Upper lobe of left lung (tissue), 6 donors: Measurements from ENCODE around the gene FAM174A. TPM values are rescaled to one million over a fixed set of nuclear protein-coding genes. Genes with fewer than 3 reads are reported as not detected.

Experiments used
- ATAC-seq, 2 donors: fragments of 200-7000 bp; cut with Tn5 transposase; one replicate each; pipeline ENCODE4 v1.9.1; 2022; ENCODE audit warnings: mild to moderate bottlenecking in 2 of 2, moderate library complexity in 2 of 2; ENCODE audit not compliant: low FRiP score in 2 of 2
- DNase-seq, 2 donors: peaks; one replicate each; pipeline ENCODE4 v3.0.0-alpha.2; 2019 to 2020
- H3K27ac ChIP-seq, 4 donors: fragments of 200-600 bp; sonication (generic); one replicate each; pipeline ENCODE4 v1.5.1; 2016 to 2019
- H3K27me3 ChIP-seq, 4 donors: fragments of 200-600 bp; sonication (generic); one replicate each; pipeline ENCODE4 v1.5.1; 2017 to 2019
- H3K36me3 ChIP-seq, 4 donors: fragments of 200-600 bp; sonication (generic); one replicate each; pipeline ENCODE4 v1.5.1; 2016 to 2019
- H3K4me1 ChIP-seq, 4 donors: fragments of 200-600 bp; sonication (generic); one replicate each; pipeline ENCODE4 v1.5.1; 2018 to 2019
- H3K4me3 ChIP-seq, 4 donors: fragments of 200-600 bp; sonication (generic); one replicate each; pipeline ENCODE4 v1.5.1; 2017 to 2019; ENCODE audit warnings: mild to moderate bottlenecking in 2 of 4, moderate library complexity in 1 of 4
- H3K9me3 ChIP-seq, 4 donors: fragments of 200-600 bp; sonication (generic); one replicate each; pipeline ENCODE4 v1.5.1; 2018 to 2019
- EP300 ChIP-seq, 4 donors: sonication (generic); formaldehyde crosslinking; IDR thresholded peaks; one replicate each; pipeline ENCODE4 v1.5.1; 2017; ENCODE audit warnings: antibody characterized with exemption in 4 of 4, control low read depth in 2 of 4
- POLR2A ChIP-seq, 4 donors: fragments of 450-650 bp; IDR thresholded peaks; one replicate each; pipeline ENCODE4 v1.5.1; 2016 to 2017; ENCODE audit warnings: antibody characterized with exemption in 4 of 4, mild to moderate bottlenecking in 2 of 4
- POLR2AphosphoS5 ChIP-seq, 2 donors: sonication (generic); formaldehyde crosslinking; IDR thresholded peaks; one replicate each; pipeline ENCODE4 v1.5.1; 2017; ENCODE audit warnings: antibody characterized with exemption in 2 of 2
- WGBS, 2 donors: methylation state at CpG; one replicate each; pipeline ENCODE4 v1.1.5; 2017 to 2018; 5-methylcytosine and 5-hydroxymethylcytosine counted together
- total RNA-seq, 6 donors: library from RNA; depleted of rRNA in 4 of 6; stranded (reverse); fragments of >200 nt in 4 of 6; gene quantifications; one replicate each; pipeline versions ENCODE4 v1.1.0 to v1.2.1, GENCODE V29; 2016 to 2021
- TF ChIP-seq, protein P1 (sequence below), 6 experiments: fragments of 450-650 bp in 4 of 6; fragments of 200-600 bp in 2 of 6; sonication (generic) in 2 of 6; IDR thresholded peaks; one replicate each; pipeline ENCODE4 v1.5.1; 2016 to 2019; ENCODE audit warnings: antibody characterized with exemption in 6 of 6
- donor health status: DM: no; HTN: no; CAD: no; lungs with moderate emphysema.
- donor health status: DM: no; HTN: yes; CAD: no; lungs with severe emphysema.

FAM174A gene
- total RNA-seq = 10 to 100 TPM; 24.3 to 93.0 (median 51.7) TPM

DNA sequence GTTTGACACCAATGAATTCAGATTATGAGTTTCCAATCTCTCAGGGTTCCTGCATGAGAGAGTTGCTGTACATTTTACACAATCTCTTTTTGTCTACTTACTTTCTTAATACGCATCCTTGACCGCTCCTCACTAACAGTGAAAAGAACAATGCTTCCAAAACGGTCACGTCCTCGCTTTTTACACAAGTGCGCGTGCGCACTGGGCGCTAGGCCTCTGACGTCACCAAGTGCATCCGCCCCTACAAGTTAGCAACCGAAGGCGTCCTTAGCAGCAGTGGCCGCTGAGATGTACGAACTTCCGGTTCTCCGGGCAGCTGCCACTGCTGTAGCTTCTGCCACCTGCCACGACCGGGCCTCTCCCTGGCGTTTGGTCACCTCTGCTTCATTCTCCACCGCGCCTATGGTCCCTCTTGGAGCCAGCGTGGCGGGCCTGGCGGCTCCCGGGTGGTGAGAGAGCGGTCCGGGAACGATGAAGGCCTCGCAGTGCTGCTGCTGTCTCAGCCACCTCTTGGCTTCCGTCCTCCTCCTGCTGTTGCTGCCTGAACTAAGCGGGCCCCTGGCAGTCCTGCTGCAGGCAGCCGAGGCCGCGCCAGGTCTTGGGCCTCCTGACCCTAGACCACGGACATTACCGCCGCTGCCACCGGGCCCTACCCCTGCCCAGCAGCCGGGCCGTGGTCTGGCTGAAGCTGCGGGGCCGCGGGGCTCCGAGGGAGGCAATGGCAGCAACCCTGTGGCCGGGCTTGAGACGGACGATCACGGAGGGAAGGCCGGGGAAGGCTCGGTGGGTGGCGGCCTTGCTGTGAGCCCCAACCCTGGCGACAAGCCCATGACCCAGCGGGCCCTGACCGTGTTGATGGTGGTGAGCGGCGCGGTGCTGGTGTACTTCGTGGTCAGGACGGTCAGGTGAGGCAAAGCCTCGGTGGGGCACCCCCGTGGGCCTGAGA lies at the start of gene FAM174A:
Gene FAM174A (plus strand): TSS at position 315 of the 946 bp plus-strand sequence. CDS start 157 bp downstream, at position 472.
- Histone ChIP-seq H3K36me3 (no peaks in the 10 kb centered on the region), H3K4me1 (peaks cover 17 to 28% (median 22%) of the 10 kb centered on the region in 4 donors), H3K27me3 (no peaks in the 10 kb centered on the region), H3K9me3 (peaks cover 0 to 13% (median 9%) of the 10 kb centered on the region in 4 donors), H3K27ac (peak within 1 kb of the TSS; percentile 87 to 96 (median 88)), H3K4me3 (peak within 1 kb of the TSS; percentile 66 to 89 (median 80))
- TF ChIP-seq EP300 (IDR thresholded peaks at IDR 0.05) (no peak), POLR2A (IDR thresholded peaks at IDR 0.05) (peak in 3 of 4 donors; percentile 55 to 78 (median 67)), POLR2AphosphoS5 (IDR thresholded peaks at IDR 0.05) (peak; percentile 67 to 75)
- TF ChIP-seq, protein P1, sequence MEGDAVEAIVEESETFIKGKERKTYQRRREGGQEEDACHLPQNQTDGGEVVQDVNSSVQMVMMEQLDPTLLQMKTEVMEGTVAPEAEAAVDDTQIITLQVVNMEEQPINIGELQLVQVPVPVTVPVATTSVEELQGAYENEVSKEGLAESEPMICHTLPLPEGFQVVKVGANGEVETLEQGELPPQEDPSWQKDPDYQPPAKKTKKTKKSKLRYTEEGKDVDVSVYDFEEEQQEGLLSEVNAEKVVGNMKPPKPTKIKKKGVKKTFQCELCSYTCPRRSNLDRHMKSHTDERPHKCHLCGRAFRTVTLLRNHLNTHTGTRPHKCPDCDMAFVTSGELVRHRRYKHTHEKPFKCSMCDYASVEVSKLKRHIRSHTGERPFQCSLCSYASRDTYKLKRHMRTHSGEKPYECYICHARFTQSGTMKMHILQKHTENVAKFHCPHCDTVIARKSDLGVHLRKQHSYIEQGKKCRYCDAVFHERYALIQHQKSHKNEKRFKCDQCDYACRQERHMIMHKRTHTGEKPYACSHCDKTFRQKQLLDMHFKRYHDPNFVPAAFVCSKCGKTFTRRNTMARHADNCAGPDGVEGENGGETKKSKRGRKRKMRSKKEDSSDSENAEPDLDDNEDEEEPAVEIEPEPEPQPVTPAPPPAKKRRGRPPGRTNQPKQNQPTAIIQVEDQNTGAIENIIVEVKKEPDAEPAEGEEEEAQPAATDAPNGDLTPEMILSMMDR (IDR thresholded peaks at IDR 0.05) = peak in 2 of 6 experiments; percentile 5 to 11
- WGBS, 2 donors = 0 to 1% methylated on average over 12 to 44 of the region's 62 CpGs
- DNase-seq = peak; percentile 96 to 97
- ATAC-seq = peak; percentile 96 to 99

DNA sequence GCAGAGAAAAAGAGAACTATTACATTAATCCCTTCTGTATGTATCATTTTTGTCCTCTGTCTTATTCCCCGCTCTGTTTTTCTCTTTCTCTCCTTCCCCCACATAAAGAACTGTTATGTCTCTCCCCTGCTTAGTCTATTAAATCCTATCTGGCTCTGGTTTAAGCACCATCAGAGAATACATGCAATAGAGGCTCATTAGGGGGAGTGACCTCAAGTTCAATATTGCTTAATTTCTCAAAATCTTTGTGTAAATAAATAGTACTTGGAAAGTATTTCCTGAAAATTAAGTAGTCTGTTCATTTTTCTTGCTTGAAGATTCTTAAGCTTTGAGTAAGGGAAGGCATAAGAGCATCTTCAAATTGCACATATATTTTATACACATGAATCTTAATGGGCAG lies 41.2 kb upstream of the FAM174A start:
- DNase-seq (no peak), ATAC-seq (no peak)
- peaks cover 0 to 6% (median 0%) of the 10 kb centered on the region in 4 donors for H3K4me1 ChIP-seq
- no peak overlapping the region for H3K4me3 ChIP-seq
- H3K27me3 ChIP-seq = no peaks in the 10 kb centered on the region
- TF ChIP-seq EP300 (IDR thresholded peaks at IDR 0.05) (no peak), POLR2AphosphoS5 (IDR thresholded peaks at IDR 0.05) (no peak), POLR2A (IDR thresholded peaks at IDR 0.05) (no peak)
- TF ChIP-seq, protein P1 (IDR thresholded peaks at IDR 0.05) = no peak
- H3K9me3 ChIP-seq = no peaks in the 10 kb centered on the region
- H3K27ac ChIP-seq = no peak overlapping the region
- no peaks in the 10 kb centered on the region for H3K36me3 ChIP-seq
- WGBS, 2 donors = 77 to 88% methylated on average over 1 of the region's 1 CpG

DNA sequence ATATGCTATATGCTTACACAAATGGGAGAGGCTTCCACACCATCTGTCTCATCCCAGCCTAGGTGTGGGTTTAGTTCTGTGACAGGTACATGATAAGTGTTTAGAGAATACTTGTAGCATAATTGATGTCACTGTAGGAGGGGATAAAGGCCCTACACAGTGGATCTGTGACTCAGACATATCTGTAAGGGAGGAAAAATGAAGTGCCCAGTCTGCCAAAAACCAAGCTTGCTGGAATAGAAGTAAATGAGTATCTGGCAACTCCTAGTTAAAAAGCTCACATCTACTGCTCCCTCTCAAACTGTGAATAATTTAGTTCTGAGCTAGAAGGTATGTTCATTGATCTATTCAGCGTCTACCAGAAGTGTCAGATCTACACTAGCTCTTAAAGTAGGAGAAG lies 38.9 kb upstream of the FAM174A start:
- Histone ChIP-seq H3K4me1 (peaks cover 0 to 6% (median 0%) of the 10 kb centered on the region in 4 donors), H3K27ac (no peak overlapping the region), H3K9me3 (no peaks in the 10 kb centered on the region), H3K36me3 (no peaks in the 10 kb centered on the region), H3K27me3 (no peaks in the 10 kb centered on the region), H3K4me3 (no peak overlapping the region)
- WGBS, 2 donors = 47 to 80% methylated on average over 1 of the region's 1 CpG
- TF ChIP-seq EP300 (IDR thresholded peaks at IDR 0.05) (no peak), POLR2AphosphoS5 (IDR thresholded peaks at IDR 0.05) (no peak), POLR2A (IDR thresholded peaks at IDR 0.05) (no peak)
- TF ChIP-seq, protein P1 (IDR thresholded peaks at IDR 0.05) = no peak
- no peak for DNase-seq
- ATAC-seq = no peak

DNA sequence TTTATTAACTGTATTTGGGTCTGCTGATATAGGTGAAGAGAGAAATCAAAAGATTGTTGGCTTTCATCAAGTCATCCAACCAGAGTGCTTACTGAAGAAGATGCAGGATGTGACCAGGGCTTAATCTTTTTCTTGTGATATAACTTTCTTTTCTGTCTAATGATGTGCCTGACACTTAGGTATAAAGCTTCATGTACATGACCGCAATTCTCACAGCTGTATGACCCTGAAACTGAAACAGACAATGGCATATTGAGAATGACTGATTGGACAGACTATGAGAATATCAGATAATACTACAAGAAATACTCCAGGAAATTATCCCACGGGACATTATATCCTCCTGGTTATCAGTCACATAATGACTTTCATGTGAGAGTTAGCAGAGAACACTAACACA lies 32.5 kb upstream of the FAM174A start:
- Histone ChIP-seq H3K27me3 (no peaks in the 10 kb centered on the region), H3K27ac (no peak overlapping the region), H3K9me3 (no peaks in the 10 kb centered on the region), H3K36me3 (no peaks in the 10 kb centered on the region), H3K4me1 (no peaks in the 10 kb centered on the region), H3K4me3 (no peak overlapping the region)
- no peak for TF ChIP-seq EP300 (IDR thresholded peaks at IDR 0.05)
- no peak for TF ChIP-seq POLR2AphosphoS5 (IDR thresholded peaks at IDR 0.05)
- no peak for TF ChIP-seq POLR2A (IDR thresholded peaks at IDR 0.05)
- TF ChIP-seq, protein P1 (IDR thresholded peaks at IDR 0.05) = no peak
- no peak for DNase-seq
- no peak for ATAC-seq
- 80 to 84% methylated on average over 2 of the region's 2 CpGs for WGBS, 2 donors
